GM21825 (cell line): ENCODE data around the gene ZFYVE21.

Source experiments
- ATAC-seq: cut with Tn5 transposase; IDR thresholded peaks from one replicate; pipeline ENCODE4 v1.9.1; 2021; ENCODE audit warnings: mild to moderate bottlenecking, moderate library complexity; ENCODE audit not compliant: unreplicated experiment

The ZFYVE21 gene

GRCh38 chr14:103735439-103735814 lies 19.8 kb downstream of the ZFYVE21 start:
- ATAC-seq: no peak

DNA sequence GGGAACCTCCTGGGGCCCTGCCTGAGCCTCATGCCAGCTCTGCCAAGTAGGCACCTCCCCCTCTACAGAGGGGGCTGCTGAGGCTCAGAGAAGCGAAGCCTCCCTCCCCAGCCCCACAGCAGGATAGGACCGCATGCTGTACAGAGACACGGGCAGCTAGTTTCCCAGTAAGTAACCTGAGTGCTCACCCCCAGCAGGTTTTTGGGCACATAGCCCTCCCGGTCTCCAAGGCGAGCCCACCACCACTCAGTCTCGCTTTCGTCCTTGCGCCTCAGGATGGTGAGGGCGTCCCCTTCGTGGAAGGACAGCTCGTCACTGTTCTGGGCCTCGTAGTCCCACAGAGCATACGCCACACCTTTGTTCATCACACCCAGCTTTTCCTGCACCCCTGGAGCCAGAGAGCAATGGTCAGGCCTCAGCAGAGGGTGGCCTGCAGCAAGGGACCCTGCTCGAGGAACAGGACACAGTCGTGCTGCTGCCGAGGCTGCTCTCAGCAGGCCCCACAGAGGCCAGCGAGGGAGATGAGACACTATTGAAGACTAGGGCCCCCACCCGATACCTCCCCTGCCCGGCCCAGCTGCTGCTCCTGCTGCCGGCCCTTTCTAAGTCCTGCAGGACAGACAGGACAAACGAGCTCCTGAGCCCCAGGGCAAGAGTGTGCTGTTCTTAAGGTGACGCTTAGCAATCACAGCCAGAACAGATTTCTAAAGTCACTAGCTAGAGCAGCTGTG lies 20.4 kb downstream of the ZFYVE21 start:
- no peak for ATAC-seq

DNA sequence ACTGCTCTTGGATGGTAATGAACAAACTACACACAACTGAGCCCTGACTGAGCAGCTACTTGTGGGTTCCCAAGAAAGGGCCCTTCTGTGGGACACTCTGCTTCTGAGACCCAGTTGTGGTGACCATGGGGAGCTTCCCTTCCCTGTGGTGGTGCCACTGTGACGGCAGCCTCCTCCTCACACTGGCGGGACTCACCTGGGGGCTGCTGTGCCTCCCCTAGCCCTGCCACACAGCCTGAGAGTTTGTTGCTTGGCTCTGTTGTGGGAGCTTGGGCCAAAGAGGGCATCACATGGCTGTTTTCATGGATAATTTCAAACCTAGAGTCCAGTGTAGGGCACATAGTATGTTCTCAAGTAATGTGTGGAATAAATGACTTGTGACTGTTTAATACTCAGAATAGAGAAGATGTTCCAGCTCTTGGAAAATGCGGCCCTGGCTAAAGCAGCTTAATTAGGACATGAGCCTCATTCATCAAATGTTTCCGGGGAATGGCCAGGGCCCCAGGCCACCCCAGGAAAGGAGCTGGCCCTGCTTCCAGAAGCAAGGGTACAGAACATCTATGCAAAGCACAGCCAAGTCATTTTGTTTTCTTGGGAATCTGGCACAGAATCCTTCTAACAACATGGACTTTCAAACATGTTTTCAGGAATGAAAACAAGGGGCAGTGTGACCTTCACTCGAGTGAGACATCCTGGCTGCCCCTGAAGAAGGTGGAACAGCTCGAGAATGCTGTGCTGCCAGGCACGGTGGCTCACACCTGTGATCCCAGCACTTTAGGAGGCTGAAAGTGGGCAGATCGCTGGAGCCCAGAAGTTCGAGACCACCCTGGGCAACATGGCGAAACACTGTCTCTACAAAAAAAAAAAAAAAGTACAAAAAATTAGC lies 21.2 kb downstream of the ZFYVE21 start:
- ATAC-seq: no peak

GRCh38 chr14:103737432-103738045 lies 21.9 kb downstream of the ZFYVE21 start:
- no peak for ATAC-seq

DNA sequence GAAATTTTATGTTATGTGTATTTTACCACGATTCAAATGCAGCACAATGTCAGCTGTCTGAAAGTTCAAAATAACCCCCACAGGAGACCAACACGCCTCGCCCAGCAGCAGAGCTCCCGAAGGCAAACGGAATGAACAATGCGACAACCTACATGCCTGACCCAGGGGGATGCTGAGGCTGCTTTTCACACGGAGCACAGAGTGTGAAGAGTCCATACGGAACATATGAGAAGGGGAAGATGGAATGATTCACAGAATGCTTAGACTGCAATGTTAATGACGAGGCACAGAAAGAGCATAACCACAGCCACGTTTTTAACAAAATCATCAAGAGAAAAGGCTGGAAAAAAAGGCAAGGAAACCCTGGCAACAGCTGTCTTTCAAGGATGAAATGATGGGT lies 22.6 kb downstream of the ZFYVE21 start:
- no peak for ATAC-seq

DNA sequence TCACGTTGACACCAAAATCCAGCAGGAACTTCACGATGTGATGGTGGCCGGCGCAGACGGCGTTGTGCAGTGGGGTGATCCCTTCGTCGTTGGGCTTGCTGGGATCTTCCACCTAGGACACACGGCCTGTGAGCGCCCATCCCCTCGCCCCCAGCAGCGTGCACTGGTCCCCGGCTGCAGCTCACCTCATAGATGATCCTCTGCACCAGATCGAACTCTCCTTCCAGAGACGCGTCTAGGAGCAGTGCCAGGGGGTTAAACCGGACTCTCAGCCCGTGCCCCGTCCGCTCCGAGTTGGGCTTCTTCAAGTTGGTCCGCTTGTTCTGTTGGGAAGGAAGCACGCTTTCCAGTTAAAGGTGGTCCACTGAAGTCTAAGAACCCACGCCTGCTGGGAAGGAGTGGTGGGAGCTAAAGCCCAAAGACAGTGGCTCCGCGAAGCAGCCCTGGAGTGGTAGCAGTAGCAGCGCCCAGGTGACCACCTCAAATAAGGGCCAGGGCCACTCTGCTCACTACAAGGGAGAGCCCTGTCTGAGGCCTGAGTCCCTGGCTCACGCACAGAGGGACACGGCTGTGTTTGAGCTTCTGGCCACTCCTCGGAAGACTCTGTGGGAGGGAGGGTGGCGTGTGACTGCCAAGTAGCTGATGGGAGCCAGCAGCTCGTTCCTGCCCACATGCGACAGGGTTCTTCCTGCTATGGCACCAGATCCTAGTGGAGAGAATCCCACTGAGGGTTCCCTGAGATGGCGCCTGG lies 23.3 kb downstream of the ZFYVE21 start:
- no peak for ATAC-seq

- ATAC-seq: no peak
Measured at GRCh38 chr14:103739466-103739792, 23.8 kb downstream of the ZFYVE21 start.

- ATAC-seq: no peak
Measured at GRCh38 chr14:103739793-103740501, 24.3 kb downstream of the ZFYVE21 start.

DNA sequence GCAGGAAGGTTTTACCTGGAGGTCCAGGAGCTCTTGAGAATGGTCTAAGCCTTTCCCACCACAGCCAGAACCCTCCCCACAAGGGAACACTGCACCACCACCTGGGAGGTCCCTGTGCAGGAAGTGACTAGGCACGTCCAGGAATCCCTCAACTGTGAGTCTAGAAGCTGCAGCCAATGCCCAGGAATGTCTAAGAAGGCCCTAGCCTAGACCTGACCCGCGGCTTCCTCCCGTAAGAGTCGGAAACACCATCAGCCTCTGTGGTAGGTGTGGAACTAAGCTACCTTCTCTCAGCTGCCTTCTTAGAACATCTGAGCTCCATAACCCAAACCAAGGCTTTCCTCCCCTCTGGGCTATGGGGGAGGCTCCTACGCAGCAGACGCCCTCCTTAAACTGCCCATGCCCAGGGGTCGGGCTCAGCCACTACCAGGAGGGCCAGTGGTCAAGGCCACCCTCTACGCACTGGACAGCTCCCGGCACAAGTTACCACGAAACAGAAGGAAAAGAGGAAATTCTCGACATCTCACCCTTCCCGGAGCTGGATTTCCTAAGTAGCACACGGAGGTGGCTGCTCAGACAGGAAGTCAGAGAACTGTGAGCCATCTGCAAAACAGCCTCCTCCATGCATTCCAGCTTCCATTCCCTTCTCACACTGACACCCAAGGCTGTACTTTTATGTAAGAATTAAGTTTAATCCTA lies 25.5 kb downstream of the ZFYVE21 start:
- ATAC-seq: no peak

DNA sequence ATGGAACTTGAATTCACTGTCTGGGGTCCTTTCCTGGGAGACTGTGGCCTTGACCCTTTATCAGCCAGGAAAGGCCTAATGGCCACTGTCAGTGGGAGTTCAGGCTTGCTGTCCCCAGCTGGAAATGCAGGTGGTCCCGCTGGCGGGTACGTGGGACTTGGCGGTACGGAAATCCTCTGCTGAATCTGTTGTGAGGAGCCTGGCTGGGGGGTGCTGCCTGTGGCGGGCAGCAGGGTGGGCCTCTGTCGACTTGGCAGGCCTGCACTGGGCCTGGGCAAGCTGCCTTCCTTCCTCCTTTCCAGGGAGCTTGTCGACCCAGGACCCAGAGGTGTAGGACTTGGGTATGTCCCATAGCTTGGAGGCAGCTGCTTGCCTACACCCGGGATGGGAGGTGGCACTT lies 26.3 kb downstream of the ZFYVE21 start:
- no peak for ATAC-seq

DNA sequence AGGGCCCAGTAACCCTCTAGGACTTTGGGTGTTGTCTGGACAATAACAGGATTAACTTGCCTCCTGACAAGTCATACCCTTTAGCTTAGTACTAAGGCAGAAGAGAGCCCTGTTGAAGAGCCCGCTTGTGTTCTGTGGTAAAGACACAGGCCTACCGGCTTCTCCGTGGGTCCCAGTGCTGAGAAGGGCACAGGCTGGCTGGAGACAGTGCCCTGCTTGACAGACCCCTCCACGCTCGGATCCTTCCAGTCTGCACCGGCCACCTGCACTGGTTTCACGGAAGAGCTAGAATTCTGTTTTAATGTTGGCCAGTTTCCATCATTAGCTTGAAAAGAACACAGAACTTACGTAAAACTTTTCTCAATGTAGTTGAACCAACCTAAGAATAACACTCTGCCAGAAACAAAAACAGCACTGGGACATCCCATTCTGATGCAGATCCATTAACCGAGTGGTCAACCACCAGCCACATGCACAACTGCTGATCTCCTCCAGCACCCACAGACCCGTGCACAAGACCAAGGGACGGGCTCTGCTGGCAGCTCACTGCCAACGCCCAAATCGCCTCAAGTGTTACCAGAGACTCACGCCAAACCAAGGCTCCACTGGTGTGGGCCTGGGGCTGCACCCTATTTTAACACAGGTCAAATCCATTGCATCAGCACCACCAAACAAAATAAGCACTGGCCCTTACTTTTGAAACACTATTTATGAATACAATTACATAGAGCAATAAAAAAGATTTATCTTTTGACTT lies 27.1 kb downstream of the ZFYVE21 start:
- no peak for ATAC-seq

GRCh38 chr14:103743691-103744090 lies 28.1 kb downstream of the ZFYVE21 start:
- no peak for ATAC-seq

DNA sequence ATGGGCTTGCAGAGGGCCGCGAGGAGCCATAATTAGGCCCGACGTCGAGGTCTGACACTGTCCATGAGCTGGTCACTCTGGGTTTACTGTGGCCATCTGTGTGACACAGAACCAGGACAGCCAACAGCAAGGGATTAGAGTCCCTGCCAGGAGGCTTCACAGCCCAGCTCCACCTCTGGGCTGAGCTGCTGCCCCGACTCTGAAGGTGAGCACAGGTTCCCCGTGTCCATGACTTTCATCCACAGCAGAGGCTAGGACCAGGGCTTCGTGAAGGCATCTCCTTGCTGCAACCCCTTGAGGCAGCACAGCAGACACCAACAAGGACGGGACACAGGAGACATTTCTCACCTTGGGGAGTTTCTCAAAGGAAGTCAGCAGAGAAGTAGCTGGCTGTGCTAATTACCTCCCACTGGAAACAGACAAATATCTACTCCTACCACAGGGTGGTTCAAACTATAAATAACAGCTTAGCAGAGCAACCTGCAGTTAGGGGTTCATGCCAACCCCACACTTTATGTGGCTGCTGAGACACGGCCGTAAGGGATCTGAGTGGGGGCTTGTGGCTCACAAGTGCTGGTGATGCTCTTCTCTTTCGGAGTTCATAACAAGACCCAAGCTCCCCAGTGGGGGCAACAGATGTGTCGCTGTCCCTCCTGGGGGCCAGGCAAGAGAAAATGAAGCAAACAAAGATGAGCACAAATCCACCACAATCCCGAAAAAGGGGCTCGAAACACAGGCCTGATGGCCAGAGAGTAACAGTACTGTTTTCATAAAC lies 29.2 kb downstream of the ZFYVE21 start:
- ATAC-seq: no peak

- ATAC-seq: no peak
Measured at GRCh38 chr14:103745424-103745823, 29.8 kb downstream of the ZFYVE21 start.

DNA sequence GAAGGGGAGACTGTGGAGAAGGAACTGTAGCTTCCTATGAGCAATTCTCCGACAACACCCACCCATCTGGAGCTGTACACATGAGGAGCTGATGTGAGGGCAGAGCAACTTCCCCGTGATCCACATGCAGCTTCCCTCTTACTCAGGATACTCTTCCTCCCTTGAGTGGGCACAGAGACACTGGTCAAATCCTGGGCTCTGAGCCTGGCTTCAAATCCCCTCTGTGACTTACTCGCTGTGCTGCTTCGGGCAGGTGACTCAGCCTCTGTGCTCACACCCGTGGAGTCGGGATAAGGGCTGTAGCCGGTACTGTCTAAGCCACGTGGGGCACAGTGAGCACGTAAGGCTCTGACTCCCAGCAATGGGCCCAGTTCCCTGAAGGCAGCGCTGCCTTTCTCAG lies 31.1 kb downstream of the ZFYVE21 start:
- ATAC-seq: no peak

GRCh38 chr14:103748534-103748857 lies 32.9 kb downstream of the ZFYVE21 start:
- no peak for ATAC-seq

- no peak for ATAC-seq
Measured at GRCh38 chr14:103749452-103749851, 33.8 kb downstream of the ZFYVE21 start.

GRCh38 chr14:103749860-103750259 lies 34.2 kb downstream of the ZFYVE21 start:
- ATAC-seq: no peak

- ATAC-seq: no peak
Measured at GRCh38 chr14:103753774-103754173, 38.2 kb downstream of the ZFYVE21 start.
